Stimulated activated CD8-positive, alpha-beta memory T cell treated with anti-CD3 and anti-CD28 coated beads, Interleukin-7, amount 100 ng/mL, for 48 hours (primary cell): ENCODE results near the gene SLC1A4.
"Not testable (repeated sequence)": the region's sequence is repeated elsewhere in the genome, so short reads cannot be mapped to it uniquely, and the experiment has no call there.

ENCODE experiments used
- DNase-seq, 2 donors: peaks; one replicate each; pipeline ENCODE4 v3.0.0-alpha.2; 2020; ENCODE audit warnings: low read depth in 1 of 2; ENCODE audit errors: extremely low read depth in 1 of 2

Gene SLC1A4

DNA sequence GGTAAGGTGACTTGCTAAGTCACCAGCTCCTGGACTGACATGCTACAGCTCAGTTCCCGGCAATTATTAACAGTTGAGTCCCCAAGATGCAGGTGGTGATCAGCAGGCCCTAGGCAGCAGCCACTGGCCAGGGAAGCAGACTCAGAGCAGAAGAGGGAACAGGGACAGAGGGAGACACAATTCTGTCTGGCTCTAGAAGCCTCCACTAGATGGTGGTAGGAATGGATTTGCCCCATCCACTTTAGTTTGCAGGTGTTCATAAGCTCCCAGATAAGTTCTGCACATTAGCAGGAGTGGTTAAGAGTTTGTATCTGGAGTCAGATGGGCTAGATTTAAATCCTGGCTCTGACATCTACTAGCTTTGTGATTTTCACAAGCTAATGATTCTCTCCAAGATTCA lies 25.5 kb upstream of the SLC1A4 start:
- no peak for DNase-seq

DNA sequence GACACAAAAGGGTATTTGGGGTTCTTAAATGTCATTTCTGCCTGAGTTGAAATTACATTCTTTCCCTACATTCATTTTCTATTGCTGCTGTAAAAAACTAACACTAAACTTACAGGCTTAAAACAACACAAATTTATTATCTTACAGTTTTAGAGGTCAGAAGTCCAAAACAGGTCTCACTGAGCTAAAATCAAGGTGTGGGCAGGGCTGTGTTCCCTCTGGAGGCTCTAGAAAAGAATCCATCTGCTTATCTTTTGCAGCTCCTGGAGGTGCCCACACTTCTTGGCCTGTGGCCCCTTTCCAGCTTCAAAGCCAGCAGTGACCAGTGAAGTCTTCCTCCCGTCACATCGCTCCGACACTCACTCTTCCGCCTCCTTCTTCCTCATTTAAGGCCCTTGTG lies 23.2 kb upstream of the SLC1A4 start:
- DNase-seq = no peak

DNA sequence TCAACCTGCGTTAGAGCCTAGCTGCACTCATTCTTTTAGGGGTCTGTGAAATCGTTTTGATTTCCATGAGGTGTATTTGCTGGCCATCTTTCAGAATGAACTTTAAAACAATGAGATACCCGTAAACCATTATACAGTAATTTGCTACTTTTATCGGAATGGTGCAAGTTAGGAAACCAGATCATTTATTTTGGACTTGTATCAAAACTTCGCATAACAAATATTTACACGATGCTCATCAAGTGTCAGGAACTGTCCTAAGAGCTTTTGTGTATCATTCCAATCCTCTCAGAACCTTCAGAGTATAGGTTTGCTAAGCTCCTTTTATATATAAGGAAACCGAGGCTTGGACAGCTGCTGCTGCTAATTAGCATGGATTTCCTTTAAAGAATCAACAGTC lies 22.4 kb upstream of the SLC1A4 start:
- no peak for DNase-seq

DNA sequence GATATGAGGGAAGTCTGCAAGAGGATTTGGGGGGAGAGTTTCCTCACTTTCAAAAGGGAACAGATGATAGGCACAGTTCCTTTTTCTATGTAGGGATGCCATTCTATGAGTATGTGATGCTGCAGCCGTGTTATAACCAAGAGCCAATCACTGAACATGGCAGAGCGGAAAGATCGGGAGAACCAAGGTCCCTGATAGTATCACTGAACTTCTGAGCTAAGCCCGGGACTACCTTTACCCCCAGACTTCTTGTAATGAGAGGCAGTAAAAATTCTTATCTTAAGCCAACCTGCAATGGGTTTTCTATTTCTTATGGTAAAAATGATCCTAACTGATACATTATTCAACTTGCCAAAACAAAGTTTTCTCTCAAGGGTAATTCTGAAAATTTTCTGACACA lies 21.6 kb upstream of the SLC1A4 start:
- no peak for DNase-seq

DNA sequence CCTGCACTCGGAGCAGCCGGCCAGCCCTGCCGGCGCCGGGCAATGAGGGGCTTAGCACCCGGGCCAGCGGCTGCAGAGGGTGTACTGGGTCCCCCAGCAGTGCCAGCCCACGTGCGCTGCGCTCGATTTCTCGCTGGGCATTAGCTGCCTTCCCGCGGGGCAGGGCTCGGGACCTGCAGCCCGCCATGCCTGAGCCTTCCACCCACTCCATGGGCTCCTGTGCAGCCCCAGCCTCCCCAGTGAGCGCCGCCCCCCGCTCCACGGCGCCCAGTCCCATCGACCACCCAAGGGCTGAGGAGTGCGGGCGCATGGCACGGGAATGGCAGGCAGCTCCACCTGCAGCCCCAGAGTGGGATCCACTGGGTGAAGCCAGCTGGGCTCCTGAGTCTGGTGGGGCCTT lies 20.1 kb upstream of the SLC1A4 start:
- not testable (repeated sequence) for DNase-seq

- no peak for DNase-seq
Measured at GRCh38 chr2:64970495-64970894, 18.7 kb upstream of the SLC1A4 start.

- DNase-seq = no peak
Measured at GRCh38 chr2:64972426-64972825, 16.8 kb upstream of the SLC1A4 start.

DNA sequence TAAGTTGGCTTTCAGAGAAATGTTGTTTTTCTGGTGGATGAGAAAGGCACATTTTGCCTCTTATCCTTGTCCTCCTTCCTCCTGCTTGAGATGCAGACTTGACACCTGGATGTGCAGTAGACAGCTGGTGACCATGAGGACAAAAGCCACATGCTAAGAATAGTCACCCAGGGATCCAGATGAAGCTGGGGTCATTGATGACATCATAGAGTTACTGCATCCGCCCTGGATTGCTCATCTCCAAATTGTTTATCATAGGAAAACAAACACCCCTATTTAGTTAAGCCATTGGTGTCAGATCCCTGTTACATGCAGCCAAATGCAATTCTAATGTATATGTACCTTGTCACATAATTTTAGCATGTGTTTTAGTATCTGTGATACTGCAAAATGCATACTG lies 16.3 kb upstream of the SLC1A4 start:
- no peak for DNase-seq

DNA sequence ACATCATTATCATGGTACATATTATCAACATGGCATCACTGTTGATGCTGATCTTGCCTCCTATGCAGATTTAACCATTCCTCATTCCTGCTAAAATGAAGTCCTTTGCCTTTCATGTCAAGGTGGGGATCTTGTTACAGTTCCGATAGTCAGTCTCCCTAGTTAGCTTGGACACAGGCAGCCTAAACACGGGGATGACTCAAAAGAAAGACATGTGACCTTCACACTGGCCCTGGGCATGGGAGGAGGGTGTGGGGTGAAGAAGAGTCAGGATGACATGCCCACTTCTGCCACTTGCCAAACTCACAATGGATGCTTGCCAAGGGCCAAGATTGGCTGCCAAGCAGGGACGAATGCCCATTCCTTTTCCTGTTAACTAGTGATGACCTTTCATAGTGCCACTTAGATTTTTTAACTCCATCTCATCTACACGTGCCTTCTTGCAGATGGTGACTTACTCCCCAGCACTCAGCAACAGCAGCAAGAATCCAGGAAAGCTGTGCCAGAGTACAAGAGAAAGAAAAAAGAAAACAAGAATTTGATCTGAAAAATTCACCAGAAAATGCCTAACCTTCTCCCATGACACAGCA lies 13.9 kb upstream of the SLC1A4 start:
- DNase-seq = no peak

DNA sequence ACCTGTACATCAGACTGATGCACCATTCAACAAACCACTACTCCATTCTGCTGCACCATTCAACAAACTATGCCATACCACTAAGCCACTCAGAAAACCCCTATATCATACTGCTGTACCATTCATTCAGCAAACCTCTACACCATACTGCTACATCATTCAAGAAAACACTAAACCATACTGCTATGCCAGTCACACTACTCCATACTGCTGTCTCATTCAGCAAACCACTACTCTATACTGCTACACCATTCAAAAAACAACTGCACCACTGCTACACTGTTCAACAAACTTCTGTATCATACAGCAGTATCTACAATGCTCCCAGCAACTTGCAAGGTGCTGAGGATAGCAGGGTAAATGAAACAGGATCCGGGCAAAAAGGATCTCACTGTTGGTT lies 12.9 kb upstream of the SLC1A4 start:
- DNase-seq = no peak

DNA sequence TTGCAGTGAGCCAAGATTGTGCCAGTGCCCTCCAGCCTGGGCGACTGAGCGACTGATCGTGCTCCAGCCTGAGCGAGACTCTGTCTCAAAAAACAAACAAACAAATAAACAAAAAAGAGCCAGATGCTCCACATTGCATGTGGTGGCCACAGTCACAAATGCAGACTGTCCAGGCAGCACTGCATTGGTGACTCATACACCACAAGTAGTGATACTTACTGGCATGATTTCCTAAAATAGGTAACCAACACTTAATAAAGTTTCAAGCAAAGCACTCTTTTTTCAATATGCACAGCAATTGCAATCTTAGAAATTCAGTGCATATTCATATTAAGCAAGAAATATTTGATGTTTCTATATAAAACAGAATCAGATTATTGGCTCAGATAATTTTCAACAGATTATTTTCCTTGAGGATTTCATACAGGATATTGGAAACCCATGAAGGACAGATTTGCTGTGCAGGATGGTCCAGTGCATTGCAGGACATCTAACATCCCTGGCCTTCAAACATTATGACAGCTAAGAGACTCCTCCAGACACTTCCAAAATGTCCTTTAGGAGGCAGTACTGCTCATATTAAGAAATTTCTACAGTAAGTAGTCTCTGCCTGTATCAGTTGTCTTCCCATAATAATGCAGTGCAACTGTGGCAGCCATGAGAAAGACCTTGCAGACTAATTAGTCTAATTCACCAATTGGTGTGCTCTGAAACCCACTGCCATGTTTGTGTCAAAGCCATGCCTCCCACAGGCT lies 10.5 kb upstream of the SLC1A4 start:
- DNase-seq = no peak

DNA sequence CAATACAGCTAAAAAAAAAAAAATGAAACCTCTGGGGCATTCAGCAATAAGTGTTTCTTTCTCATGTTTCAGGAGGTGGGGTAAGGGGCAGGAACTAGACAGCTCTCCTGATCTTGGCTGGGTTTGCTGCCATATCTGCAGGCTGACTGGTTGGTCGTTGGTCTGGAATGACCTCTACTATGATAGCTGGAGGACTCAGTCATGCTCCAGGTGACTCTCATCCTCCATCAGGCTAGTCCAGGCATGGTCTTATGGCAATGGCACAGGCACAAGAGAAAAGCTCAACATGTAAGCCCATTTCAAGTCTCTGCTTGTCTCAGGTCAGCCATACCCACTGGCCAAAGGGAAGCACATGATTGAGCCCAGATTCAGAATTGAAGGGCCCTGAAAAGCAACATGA lies 9.5 kb upstream of the SLC1A4 start:
- no peak for DNase-seq

- no peak for DNase-seq
Measured at GRCh38 chr2:64980183-64980582, 9.0 kb upstream of the SLC1A4 start.

DNA sequence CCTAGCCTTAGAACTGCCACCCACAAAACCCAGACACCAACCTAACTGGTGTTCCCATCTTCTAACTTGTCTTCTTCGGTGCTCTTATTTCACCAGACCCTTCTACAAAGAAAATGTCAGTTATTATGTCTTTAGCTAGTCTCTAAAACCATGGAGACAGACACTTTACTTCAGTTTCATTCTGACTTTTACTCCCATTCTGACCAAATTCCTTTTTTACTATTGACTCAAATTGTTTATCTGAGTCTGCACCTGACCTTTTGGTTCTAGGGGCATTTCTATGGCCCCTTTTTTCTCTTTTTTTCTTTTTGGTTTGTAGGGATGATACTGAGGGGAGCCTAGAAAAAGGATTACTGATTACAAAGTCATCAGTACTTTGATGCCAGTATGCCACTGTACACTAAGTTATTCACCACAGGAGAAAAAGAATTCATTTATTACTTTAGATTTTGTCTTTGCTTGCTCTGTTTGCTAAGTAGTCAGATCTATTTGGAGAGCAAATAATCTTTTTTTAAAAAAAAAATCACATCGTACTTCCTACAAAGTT lies 6.8 kb upstream of the SLC1A4 start:
- no peak for DNase-seq

GRCh38 chr2:64982932-64983331 lies 6.3 kb upstream of the SLC1A4 start:
- DNase-seq = no peak

DNA sequence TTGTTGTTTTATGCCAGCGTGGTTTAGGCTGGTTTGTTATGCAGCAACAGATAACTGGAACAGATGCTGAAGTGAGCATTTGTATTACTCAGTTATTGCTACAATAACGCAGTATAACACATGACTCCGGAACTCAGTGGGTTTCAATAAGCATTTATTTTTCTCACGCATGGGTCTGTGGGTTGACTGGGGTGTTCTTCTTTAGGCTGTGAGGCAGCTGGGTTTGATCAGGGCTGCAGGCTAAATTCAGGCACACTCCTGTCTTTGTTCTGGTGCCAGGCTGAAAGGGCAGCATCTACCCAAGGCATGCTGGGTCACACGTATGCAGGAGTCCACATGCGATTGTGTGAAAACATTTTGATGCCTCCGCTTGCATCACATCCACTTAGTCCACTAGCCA lies 3.8 kb upstream of the SLC1A4 start:
- no peak for DNase-seq

DNA sequence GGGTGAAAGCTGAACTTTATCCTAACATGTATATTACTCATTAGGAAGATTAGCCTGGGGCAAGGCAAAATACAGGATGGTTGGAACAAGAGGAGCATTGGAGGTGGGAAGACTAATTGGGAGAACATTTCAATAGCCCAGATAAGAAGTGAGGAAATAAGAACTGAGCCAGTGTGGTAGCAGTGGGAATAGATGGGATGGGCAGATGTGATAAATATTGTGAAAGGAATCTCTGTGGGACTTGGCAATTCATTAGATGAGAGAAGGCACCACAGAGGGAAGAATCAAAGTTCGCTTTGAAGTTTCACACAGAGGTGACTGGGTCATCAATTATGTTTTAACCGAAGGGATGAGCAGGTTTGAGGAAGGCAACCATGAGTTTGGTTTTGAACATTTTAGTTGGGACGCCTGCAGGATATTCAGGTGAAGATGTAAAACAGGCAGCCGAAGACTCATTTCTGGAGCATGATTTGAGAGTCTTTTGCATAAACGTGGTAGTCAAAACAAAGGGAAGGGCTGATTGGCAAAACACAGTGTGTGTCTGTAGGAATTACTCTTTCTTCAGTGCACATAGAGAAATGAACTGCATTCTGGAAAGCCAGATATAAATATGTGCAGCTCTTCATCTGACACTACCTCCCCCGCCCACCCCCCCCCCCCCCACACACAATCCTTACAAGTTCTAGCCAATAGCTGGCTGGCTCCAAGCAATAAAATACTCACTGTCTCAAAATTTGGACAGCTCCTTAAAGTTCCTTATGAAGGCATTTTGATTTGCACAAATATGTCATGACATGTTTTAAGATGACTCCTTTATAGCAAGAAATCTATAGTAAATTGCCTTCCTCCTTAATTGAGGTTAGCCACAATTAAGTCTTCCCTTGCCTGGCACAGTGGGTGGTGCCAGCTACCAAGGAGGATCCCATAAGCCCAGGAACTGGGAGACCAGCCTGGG lies 1.9 kb upstream of the SLC1A4 start:
- no peak for DNase-seq

DNA sequence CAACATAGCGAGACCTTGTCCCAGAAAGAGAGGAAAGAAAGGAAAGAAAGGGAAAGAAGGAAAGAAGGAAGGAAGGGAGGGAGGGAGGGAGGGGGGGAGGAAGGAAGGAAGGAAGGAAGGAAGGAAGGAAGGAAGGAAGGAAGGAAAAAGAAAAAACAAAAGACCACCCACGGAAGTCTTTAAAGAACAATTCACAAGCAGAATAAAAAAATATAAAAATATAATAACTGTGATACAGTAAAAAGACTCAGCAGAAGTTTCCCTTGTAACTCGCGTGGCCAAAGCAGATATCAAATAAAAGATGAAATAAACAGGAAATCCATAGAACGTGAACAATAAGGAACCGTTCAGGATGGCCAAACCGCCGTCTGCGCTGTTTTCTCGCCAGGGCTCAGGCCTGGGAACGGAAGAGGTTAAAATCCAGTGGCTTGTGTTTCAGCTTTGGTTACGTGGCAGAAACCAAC lies 1.2 kb upstream of the SLC1A4 start:
- no peak for DNase-seq

DNA sequence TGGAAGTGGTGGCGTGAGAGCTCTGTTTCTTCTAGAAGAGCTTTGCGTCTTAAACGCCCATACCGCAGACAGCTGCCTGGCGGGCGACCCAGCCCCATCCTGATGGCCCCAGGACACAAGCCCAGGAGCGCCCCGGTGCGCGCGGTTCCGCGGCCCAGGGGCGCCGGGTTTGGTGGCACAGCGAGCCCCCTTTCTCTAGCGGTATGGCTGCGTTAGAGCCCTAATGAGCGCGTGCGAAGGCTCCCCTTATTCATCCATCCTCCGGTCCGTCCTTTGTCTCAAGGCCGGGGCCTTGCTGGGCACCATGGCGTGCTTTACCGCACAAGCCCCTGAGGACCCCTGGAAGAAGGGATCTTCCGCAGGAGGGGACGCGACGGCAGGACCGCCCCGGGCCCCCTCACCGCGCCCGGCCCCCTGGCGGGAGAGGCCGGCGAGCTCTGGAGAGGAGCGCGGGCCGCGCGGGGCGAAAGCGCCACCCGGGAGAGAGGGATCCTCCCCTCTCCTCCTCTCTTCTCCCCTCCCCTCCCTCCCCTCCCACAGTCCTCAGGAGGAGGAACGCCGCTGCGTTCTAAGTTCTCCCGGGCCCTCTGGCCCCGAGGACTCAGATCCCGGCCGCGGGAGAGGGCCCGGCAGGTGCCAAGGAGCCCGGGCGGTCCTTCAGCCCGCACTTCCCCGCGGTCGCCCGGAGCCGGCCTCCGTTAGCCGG lies 626 bp upstream of the SLC1A4 start:
- DNase-seq = peak; percentile 40 to 54

DNA sequence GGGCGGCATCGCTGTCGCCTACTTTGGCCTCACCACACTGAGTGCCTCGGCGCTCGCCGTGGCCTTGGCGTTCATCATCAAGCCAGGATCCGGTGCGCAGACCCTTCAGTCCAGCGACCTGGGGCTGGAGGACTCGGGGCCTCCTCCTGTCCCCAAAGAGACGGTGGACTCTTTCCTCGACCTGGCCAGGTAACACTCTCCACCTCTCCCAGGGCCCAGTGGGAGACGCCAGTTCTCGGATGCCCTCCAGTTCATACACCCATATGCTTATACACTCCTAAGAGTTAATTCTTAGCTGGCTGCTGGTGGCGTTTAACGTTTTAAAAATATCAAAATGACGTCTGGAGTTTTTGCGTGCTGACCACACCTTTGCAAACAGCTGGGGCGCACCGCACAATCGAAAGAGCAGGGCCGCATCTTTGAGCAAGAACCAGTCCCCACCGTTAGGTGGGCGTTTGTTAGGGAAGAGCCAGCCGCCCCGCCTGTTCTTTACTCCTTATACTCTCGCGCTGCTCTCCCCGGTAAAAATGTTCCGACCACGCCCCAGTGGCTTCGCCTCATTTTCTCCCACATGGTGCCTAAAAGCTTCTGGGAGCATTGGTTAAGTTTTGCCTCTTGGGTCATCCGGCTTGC lies 899 bp downstream of the SLC1A4 start:
- no peak for DNase-seq
